ENCODE data around the gene RUVBL2.

Gene RUVBL2

GRCh38 chr19:48993175-48994034 is at the start of gene RUVBL2, which contains the start of gene GYS1:
TSS of gene RUVBL2 (plus strand) at chr19:48993887. CDS start at chr19:48993912, 25 bp downstream.
TSS of gene GYS1 (minus strand) at chr19:48993309. CDS start at chr19:48993112, 197 bp downstream.
- peak within 1 kb of the TSS; percentile 98 for H3K4me3 Mint-ChIP-seq
- peak; percentile 98 for TF ChIP-seq CTCF (IDR thresholded peaks at IDR 0.05)
- no peaks in the 10 kb centered on the region for H3K27me3 Mint-ChIP-seq (ENCODE audit: low read depth, poor library complexity)
- peaks cover 43% of the 10 kb centered on the region for H3K4me1 Mint-ChIP-seq
- no peaks in the 10 kb centered on the region for H3K9me3 Mint-ChIP-seq
- peaks cover 24% of the 10 kb centered on the region for H3K36me3 Mint-ChIP-seq (ENCODE audit: low read depth)
- H3K27ac Mint-ChIP-seq = peak within 1 kb of the TSS; percentile 99
- DNase-seq = peak; percentile 99

DNA sequence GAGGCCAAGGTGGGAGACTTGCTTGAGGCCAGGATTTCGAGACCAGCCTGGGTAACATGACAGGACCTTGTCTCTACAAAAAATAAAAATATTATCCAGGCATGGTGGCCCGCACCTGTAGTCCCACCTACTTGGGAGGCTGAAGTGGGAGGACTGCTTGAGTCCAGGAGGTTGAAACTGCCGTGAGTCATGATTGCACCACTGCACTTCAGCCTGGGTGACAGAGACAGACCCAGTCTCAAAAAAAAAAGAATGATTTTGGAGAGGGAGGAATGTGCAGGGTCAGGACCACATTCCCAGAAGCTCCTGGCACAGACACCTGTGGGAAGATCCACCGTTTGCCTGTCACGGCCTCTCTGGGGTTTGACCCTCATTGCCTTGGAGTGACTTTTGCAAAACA is 48.3 kb upstream of the RUVBL2 start:
- TF ChIP-seq CTCF (IDR thresholded peaks at IDR 0.05) = no peak
- DNase-seq = no peak
- H3K9me3 Mint-ChIP-seq = peaks cover 12% of the 10 kb centered on the region
- H3K36me3 Mint-ChIP-seq (ENCODE audit: low read depth) = peaks cover 6% of the 10 kb centered on the region
- H3K27me3 Mint-ChIP-seq (ENCODE audit: low read depth, poor library complexity) = peaks cover 8% of the 10 kb centered on the region
- peaks cover 5% of the 10 kb centered on the region for H3K4me1 Mint-ChIP-seq
- peak overlapping the region; percentile 51 for H3K27ac Mint-ChIP-seq
- no peak overlapping the region for H3K4me3 Mint-ChIP-seq

- Mint-ChIP-seq H3K27me3 (ENCODE audit: low read depth, poor library complexity) (peaks cover 10% of the 10 kb centered on the region), H3K4me1 (peaks cover 5% of the 10 kb centered on the region), H3K4me3 (no peak overlapping the region), H3K36me3 (ENCODE audit: low read depth) (peaks cover 6% of the 10 kb centered on the region), H3K27ac (no peak overlapping the region), H3K9me3 (peaks cover 10% of the 10 kb centered on the region)
- no peak for DNase-seq
- TF ChIP-seq CTCF (IDR thresholded peaks at IDR 0.05) = no peak
Measured at GRCh38 chr19:48945817-48946216, 47.9 kb upstream of the RUVBL2 start.

- H3K27me3 Mint-ChIP-seq (ENCODE audit: low read depth, poor library complexity) = peaks cover 12% of the 10 kb centered on the region
- no peak for DNase-seq
- H3K4me3 Mint-ChIP-seq = no peak overlapping the region
- H3K27ac Mint-ChIP-seq = no peak overlapping the region
- TF ChIP-seq CTCF (IDR thresholded peaks at IDR 0.05) = no peak
- H3K9me3 Mint-ChIP-seq = peaks cover 4% of the 10 kb centered on the region
- H3K36me3 Mint-ChIP-seq (ENCODE audit: low read depth) = no peaks in the 10 kb centered on the region
- H3K4me1 Mint-ChIP-seq = peaks cover 5% of the 10 kb centered on the region
Measured at GRCh38 chr19:48946463-48947257, 47.0 kb upstream of the RUVBL2 start.

- Mint-ChIP-seq H3K27ac (no peak overlapping the region), H3K4me1 (peaks cover 5% of the 10 kb centered on the region), H3K27me3 (ENCODE audit: low read depth, poor library complexity) (peaks cover 15% of the 10 kb centered on the region), H3K4me3 (no peak overlapping the region), H3K36me3 (ENCODE audit: low read depth) (no peaks in the 10 kb centered on the region), H3K9me3 (peaks cover 4% of the 10 kb centered on the region)
- DNase-seq = no peak
- TF ChIP-seq CTCF (IDR thresholded peaks at IDR 0.05) = no peak
Measured at GRCh38 chr19:48947258-48947542, 46.5 kb upstream of the RUVBL2 start.

All from nephron progenitor cell (in vitro differentiated cells).